ELF-1 (cell line): ENCODE data around the gene ABI3BP.
A peak's percentile ranks its signal among the peaks of the same experiment; 100 is the strongest.

Experiments used
- DNase-seq: peaks from one replicate; pipeline ENCODE4 v3.0.0-alpha.2; 2016; ENCODE audit warnings: low read depth, low spot score

The ABI3BP gene

GRCh38 chr3:100941451-100941850 lies 51.8 kb downstream of the ABI3BP start:
- no peak for DNase-seq

- no peak for DNase-seq
These were observed 52.2 kb downstream of the ABI3BP start for GRCh38 chr3:100941041-100941440.

DNA sequence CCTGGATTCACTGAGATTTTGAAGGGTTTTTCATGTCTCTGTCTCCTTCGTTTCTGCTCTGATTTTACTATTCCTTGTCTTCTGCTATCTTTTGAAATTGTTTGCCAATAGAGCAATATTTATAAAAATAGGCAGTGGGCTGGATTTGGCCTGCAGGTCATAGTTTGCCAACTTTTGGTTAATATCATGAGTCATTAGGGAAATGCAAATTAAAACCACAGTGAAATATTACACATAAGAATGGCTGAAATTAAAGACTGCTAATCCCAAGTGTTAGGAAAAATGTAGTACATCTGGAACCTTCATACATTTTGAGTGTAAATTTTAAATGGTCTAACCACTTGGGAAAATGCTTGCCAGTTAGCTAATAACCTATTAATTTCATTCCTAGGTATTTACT lies 56.3 kb downstream of the ABI3BP start:
- DNase-seq, result no peak

GRCh38 chr3:100932491-100932890 lies 60.7 kb downstream of the ABI3BP start:
- no peak for DNase-seq

DNA sequence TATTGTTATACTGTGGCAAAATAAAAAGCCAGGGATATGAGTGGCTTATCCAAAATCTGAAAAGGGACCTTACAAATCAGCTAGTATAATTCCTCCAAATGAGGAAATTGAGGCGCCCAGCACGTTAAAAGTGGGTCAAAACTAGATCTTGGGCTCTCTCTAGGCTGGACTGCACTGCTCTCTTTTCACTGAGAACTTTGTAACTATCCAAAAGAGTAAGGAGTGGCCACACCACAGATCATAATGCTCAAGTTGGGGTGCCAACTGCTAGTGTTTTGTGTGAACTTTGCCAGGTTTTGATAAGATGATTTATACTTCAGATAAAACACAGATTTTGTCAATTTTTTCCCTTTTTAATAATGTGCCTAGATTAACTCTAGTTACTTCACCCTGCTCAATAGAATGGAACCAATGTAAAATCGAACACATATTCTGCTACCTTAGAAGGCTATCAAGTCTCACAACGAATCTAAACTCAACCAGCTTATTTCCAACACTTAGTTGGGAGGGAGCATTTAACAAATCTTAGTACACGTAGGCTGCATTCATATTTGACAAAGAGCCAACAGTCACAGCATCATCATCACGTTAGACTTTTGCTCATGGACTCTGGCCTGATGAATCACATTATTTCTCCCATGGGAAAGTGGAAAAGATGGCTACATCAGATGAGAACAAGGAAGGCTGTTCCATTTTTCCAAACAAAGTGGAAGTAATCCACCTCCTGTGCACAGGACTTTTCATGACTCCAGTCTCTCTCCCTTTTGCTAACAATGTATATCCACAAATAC lies 64.4 kb downstream of the ABI3BP start:
- no peak for DNase-seq

- DNase-seq, result no peak
These were observed 65.4 kb downstream of the ABI3BP start for GRCh38 chr3:100927775-100928174.

DNA sequence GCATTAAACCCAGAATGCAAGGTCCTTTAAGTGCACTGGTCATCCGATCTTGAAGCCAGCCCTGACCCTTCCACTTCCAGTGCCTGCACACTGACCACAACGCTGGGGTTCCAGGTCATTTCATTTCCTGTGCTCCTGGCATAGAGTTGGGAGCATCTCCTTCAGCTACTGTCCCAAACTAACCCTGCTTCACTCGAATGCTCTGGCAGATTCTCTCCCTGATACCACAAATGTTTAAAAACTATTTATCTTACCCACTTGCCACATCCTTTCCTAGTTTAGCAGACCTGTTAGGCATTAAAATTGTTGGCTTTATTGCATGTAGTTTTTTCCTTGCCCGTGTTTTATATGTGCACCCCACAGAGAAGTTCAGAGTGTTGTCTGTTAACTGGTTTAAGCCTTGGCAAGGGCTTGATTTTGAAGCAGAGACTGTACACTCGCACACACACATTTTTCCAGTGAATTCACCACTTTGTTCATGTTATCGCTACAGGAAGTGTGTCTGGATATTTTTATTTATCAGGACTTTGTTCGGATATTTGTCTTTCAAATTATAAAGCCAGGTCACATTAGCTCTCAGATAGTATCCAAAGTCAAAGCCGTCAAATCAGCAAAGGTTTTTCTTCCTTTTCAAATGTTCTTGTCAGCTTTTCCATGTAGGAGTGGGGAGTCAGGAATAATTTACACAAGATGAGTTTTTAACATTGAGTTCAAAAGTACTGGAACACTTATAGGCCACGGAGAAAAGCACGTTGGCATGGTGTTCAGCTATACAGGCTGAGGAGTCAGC lies 77.3 kb downstream of the ABI3BP start:
- no peak for DNase-seq

DNA sequence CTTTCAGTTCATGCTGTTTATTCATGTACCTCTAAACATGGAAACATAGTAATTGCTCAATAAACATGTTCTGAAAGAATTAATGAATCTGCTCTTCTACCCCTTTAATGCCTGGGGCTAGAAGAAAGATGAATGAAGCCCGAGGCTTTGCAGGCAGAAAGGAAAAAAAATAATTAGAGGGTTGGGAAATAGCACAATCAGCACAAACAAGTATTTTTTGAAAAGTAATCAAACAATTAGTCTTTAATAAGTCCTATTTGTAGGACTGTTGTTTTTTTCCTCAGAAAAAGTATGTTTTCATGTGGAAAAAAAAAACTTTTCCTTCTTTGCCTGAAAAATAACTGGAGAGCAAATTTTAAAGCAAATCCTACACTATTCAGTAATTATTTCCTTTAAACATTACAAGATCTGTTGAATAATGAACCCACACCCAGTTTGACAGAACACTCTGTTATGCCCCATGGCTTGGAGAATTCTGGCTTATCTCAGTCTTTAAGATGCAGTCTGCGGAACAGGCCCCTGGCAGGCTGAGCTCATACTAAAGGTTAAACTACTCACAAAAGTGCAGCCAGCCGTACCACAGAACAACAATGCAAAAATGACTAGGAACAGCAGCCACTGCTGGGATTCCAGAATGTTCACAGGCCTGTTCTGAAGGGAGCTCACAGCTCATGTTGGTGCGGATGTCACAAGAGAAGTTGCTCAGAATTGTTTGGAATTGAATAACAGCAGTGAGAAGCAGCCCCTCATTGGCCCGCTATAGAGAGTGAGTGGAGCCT lies 79.2 kb downstream of the ABI3BP start:
- no peak for DNase-seq

- no peak for DNase-seq
These were observed 80.2 kb downstream of the ABI3BP start for GRCh38 chr3:100912976-100913545.

DNA sequence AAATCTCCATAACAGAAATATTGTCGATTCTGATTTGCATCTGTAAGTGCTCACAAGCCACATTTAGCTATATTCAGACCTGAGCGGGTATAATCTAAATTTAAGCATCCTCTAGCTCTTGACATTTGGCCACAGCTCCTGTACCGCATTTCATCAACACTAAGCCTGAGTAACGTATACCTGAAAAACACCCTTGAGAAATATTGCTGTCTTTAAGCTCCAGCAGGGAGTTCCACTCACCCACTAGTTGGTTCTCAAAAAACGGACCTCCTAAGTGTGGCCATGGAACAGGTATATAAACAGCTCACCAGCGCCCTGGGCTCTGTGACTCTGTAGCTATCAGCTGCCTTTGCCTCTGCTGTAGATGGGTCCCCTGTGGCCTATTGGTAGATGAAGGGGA lies 80.7 kb downstream of the ABI3BP start:
- DNase-seq, result no peak

GRCh38 chr3:100911956-100912355 lies 81.3 kb downstream of the ABI3BP start:
- no peak for DNase-seq

DNA sequence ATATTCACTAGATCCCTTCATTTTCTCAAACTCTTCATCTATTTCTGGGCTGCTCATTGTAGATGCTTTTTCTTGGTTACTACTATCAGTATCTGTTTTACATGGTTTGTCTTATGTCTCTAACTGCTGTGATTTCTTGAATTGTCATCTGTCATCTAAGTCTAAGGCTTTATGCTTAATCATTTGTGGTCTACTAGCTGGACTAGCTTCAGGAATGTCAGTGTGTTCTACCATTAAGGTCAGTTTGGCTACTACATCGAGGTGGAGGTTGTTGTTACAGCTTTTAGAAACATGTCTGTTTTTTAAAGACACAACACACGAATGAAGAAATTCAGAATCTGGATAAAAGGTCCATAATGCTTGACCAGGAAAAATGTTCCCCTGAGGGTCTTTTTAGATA lies 82.2 kb downstream of the ABI3BP start:
- DNase-seq, result no peak

GRCh38 chr3:100902572-100902971 lies 90.6 kb downstream of the ABI3BP start:
- no peak for DNase-seq

GRCh38 chr3:100900671-100901335 lies 92.4 kb downstream of the ABI3BP start:
- no peak for DNase-seq

DNA sequence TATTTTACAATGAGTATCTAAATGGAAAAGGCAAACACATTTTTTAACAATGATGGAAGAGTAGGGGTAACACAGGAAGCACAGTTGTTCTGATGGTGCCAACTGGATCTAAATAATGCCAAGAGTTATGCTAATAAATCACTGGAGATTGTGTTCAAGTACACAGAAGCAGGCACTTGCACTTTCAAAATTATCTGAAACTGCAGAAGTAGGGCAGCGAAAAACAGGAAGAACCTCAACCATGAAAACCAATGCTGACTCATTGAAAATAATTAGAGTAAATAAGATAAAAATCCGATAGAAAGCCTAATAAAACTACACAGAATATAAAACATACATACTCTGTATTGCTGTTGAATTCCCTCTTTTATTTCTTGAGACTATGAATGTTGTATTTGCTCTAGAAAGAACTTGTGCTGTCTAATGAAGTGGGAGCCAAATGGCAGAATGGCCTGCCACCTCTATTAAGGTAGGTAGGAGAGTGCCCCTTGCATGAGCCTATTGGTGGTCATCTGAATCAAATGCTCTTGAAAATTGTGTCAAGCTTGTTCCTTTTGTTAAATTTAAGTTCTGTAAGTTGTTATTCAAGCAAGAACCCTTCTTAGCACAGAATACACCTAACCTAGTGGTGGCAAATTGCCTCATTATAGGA lies 93.7 kb downstream of the ABI3BP start:
- DNase-seq, result no peak

GRCh38 chr3:100898681-100899080 lies 94.5 kb downstream of the ABI3BP start:
- DNase-seq, result no peak

DNA sequence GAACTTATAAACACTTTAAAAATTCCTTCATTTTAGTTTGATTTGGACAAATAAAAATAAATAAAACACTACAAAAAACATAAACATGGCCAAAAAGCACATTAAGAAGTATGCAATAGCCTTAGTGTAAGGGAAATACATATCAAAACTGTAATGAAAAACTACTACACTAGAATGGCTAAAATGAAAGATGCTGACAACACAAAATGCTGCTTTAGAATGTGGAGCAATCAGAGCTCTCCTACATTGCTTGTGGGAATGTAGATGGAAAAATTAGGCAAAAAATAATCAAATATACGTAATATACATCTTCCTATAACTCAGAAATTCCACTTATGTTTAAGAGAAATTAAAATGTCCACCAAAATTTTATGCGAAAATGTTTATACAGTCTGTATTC lies 96.2 kb downstream of the ABI3BP start:
- no peak for DNase-seq

- peak; percentile 30 for DNase-seq
These were observed 99.6 kb downstream of the ABI3BP start for GRCh38 chr3:100893590-100893989.

GRCh38 chr3:100893108-100893507 lies 100.1 kb downstream of the ABI3BP start:
- no peak for DNase-seq

GRCh38 chr3:100891827-100892226 lies 101.4 kb downstream of the ABI3BP start:
- no peak for DNase-seq

DNA sequence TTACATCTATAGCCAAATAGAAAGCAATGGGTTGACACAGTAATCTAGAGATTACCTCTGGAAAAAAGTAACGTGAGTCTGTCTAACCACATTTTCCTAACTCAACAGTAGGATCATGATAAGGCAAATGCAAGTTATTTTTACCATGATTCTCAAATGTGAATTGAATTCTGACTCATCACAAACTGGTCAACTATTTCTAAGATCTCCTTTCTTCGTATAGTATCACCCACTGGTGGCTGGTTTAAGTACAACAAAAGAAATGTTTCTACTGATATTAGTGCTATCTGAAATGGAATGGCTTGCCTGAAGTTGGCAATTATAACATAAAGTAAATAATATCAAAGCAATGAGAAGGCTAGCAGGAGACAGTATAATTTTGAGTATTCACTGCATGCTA lies 102.2 kb downstream of the ABI3BP start:
- DNase-seq, result no peak
